NT2/D1 (cell line): ENCODE results near the gene GALNT1.

Source experiments
- DNase-seq: peaks from one replicate; pipeline ENCODE4 v3.0.0-alpha.2; 2011; ENCODE audit warnings: low read depth, low spot score
- H3K27me3 ChIP-seq: 2 replicates; pipeline ENCODE4 v1.6.0; 2011; ENCODE audit warnings: mild to moderate bottlenecking; ENCODE audit not compliant: insufficient read length, insufficient read depth
- H3K36me3 ChIP-seq: 2 replicates; pipeline ENCODE4 v1.6.1; 2011; ENCODE audit warnings: mild to moderate bottlenecking, low read length, mixed read lengths; ENCODE audit not compliant: insufficient read depth, insufficient read length
- H3K4me1 ChIP-seq: 2 replicates; pipeline ENCODE4 v1.5.1; 2011; ENCODE audit not compliant: insufficient read depth, insufficient read length
- H3K4me3 ChIP-seq: 2 replicates; pipeline ENCODE4 v1.5.1; 2011; ENCODE audit warnings: low read depth; ENCODE audit not compliant: insufficient read length
- H3K9ac ChIP-seq: 2 replicates; pipeline ENCODE4 v1.6.0; 2011; ENCODE audit warnings: low read depth; ENCODE audit not compliant: insufficient read length
- H3K9me3 ChIP-seq: 2 replicates; pipeline ENCODE4 v1.5.1; 2011; ENCODE audit warnings: mild to moderate bottlenecking, low read length; ENCODE audit not compliant: insufficient read depth
- SUZ12 ChIP-seq: IDR thresholded peaks from 2 replicates; pipeline ENCODE4 v1.6.1; 2011; ENCODE audit not compliant: insufficient read length, insufficient read depth; ENCODE audit errors: extremely low read depth
- YY1 ChIP-seq: IDR thresholded peaks from 2 replicates; pipeline ENCODE4 v1.6.1; 2011; ENCODE audit not compliant: insufficient read length, insufficient read depth
- ZNF274 ChIP-seq: IDR thresholded peaks from 2 replicates; pipeline ENCODE4 v1.6.1; 2011; ENCODE audit warnings: mild to moderate bottlenecking, low read depth, low read length

GALNT1 gene

DNA sequence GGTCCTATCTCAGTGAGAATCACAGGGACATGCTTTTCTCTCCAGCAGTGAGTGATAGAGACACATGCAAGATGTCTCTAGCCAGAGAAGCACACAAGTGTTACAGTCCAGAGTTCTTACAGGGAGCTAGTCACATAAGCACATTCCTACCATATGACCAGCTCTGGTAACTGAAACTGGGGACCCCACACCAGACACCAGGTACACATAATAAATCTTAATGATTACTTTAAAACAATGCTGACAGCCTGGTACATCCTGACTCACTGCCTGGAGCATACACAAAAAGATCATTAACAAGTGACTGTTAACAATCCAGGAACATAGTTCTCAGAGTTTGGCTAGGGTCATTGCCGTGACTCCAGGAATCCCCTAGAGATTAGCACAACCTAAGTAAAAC, 53.6 kb downstream of the GALNT1 start:
- Histone ChIP-seq H3K9me3 (peaks cover 12% of the 10 kb centered on the region; the same call in 1 of the 2 replicates), H3K36me3 (no peaks in the 10 kb centered on the region), H3K4me3 (no peak overlapping the region), H3K4me1 (no peaks in the 10 kb centered on the region), H3K9ac (no peak overlapping the region), H3K27me3 (no peaks in the 10 kb centered on the region)
- TF ChIP-seq ZNF274 (no peak), YY1 (no peak), SUZ12 (no peak)
- DNase-seq, result no peak

DNA sequence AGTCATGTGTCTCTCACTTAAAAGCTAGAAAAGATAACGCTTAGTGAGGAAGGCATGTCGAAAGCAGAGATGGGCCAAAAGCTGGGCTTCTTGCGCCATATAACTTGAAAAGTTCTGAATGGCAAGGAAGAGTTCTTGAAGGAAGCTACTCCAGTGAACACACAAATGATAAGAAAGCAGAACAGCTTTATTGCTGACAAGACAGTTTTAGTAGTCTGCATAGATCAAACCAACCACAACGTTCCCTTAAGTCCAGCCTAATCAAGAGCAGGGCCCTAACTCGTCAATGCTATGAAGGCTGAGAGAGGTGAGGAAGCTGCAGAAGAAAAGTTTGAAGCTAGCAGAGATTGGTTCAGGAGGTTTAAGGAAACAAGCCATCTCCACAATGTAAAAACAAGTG, 55.7 kb downstream of the GALNT1 start:
- no peak overlapping the region for H3K4me3 ChIP-seq
- peaks cover 12% of the 10 kb centered on the region; the same call in 1 of the 2 replicates for H3K9me3 ChIP-seq
- no peak for DNase-seq
- no peak for TF ChIP-seq YY1
- TF ChIP-seq ZNF274, result no peak
- TF ChIP-seq SUZ12, result no peak
- no peaks in the 10 kb centered on the region for H3K36me3 ChIP-seq
- H3K4me1 ChIP-seq, result no peaks in the 10 kb centered on the region
- H3K9ac ChIP-seq, result no peak overlapping the region
- no peaks in the 10 kb centered on the region for H3K27me3 ChIP-seq

DNA sequence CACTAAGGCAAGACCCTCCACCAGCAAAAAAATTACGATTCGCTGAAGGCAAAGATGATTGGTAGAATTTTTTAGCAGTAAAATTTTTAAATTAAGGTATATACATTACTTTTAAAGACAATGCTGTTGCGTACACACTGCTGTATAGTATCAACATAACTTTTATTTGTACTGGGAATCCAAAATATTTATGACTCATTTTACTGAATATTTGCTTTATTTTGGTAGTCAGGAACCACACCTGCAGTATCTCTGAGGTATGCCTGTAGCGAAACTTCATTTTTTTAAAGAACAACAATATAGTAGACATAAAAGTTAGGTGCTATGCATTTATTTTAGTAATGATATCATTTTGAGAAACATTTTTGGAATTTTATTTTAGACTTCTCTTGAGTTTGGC, 57.8 kb downstream of the GALNT1 start:
- no peak for DNase-seq
- H3K4me1 ChIP-seq, result no peaks in the 10 kb centered on the region
- no peak for TF ChIP-seq YY1
- TF ChIP-seq ZNF274, result no peak
- no peak for TF ChIP-seq SUZ12
- no peak overlapping the region for H3K9ac ChIP-seq
- no peak overlapping the region for H3K4me3 ChIP-seq
- H3K27me3 ChIP-seq, result no peaks in the 10 kb centered on the region
- no peaks in the 10 kb centered on the region for H3K36me3 ChIP-seq
- H3K9me3 ChIP-seq, result peaks cover 12% of the 10 kb centered on the region; the same call in 1 of the 2 replicates

DNA sequence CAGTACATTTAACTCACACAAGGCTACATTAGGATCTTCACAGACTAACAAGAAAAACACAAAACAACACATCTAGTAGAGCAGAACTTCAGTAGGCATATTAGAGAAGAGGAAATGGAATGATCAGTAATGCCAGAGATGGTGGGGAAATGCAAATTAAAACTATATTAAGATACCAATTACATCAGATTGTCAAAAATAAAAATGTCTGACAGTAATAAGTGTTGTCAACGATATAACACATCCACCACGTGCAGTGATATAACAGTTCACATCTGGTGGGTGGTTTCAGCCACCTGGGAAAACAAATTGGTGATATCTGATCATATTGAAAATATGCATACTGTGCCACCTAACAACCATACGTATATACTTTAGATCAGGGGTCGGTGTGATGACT, 59.9 kb downstream of the GALNT1 start:
- DNase-seq, result no peak
- peaks cover 12% of the 10 kb centered on the region; the same call in 1 of the 2 replicates for H3K9me3 ChIP-seq
- H3K4me1 ChIP-seq, result no peaks in the 10 kb centered on the region
- no peak for TF ChIP-seq ZNF274
- no peak for TF ChIP-seq YY1
- TF ChIP-seq SUZ12, result no peak
- no peak overlapping the region for H3K4me3 ChIP-seq
- peaks cover 4% of the 10 kb centered on the region for H3K36me3 ChIP-seq
- H3K27me3 ChIP-seq, result no peaks in the 10 kb centered on the region
- H3K9ac ChIP-seq, result no peak overlapping the region

DNA sequence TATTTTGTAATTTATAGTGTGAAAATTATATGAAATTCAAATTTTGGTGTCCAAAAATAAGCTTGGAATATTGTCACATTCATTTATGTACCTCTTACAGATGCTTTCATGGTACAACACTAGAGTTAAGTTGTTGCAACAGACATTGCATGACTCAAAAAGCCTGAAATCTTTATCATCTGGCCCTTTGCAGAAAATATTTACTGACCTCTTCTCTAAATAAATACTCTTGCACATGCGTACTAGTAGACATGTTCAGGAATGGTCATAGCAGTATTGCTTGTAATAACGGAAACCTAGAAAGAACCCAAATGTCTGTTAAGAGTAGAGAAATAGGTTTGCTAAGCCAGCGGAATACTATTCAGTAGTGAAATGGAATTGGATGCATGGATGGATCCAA, 60.4 kb downstream of the GALNT1 start:
- Histone ChIP-seq H3K4me3 (no peak overlapping the region), H3K9ac (no peak overlapping the region), H3K4me1 (no peaks in the 10 kb centered on the region), H3K27me3 (no peaks in the 10 kb centered on the region), H3K9me3 (peaks cover 12% of the 10 kb centered on the region; the same call in 1 of the 2 replicates), H3K36me3 (peaks cover 4% of the 10 kb centered on the region)
- no peak for DNase-seq
- TF ChIP-seq YY1, result no peak
- TF ChIP-seq SUZ12, result no peak
- no peak for TF ChIP-seq ZNF274

DNA sequence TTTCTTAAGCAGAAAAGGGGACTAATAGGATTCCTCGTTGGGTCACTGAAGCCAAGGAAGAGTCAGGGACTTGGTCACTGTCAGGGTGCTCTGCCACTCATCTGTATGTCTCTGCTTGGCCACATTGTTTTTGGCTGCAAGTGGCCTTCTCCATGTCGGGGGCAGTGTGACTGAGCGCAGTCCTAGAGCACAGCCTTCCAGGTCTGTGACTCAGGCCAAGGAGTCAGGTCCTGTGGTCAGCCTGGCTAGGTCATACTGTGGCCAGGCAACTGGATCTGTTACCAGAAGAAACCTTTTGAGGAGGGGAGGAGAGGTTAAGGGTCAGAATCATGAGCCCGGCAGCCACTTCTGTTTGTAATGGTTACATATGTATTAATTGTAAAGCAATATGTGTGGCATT, 61.3 kb downstream of the GALNT1 start:
- Histone ChIP-seq H3K4me3 (no peak overlapping the region), H3K9ac (no peak overlapping the region), H3K36me3 (peaks cover 4% of the 10 kb centered on the region), H3K27me3 (no peaks in the 10 kb centered on the region), H3K4me1 (no peaks in the 10 kb centered on the region), H3K9me3 (0 out of 2 replicates have a peak, but pooled peaks cover 4% of the 10 kb centered on the region)
- DNase-seq, result no peak
- TF ChIP-seq SUZ12 (no peak), YY1 (no peak), ZNF274 (no peak)

DNA sequence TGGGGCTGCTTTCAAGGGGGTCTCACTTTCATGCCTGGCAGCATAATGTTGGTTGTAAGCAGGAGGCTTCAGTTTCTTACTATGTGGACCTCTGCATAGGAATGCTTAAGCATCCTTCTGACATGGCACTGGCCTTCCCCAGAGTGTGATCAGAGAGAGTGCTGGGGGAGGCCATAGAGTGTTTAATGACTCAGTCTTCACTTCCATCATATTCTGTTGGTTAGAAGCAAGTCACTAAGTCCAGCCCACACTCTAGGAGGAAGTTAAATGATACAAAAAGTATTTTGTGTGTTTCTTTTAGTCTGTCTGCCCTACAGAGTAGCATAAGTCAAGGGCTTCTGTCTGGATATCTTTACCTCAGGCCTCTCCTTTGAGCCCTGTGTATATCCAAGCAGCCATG, 64.9 kb downstream of the GALNT1 start:
- no peak overlapping the region for H3K9ac ChIP-seq
- H3K27me3 ChIP-seq, result no peaks in the 10 kb centered on the region
- peaks cover 4% of the 10 kb centered on the region for H3K36me3 ChIP-seq
- peaks cover 6% of the 10 kb centered on the region; the same call in 1 of the 2 replicates for H3K9me3 ChIP-seq
- TF ChIP-seq SUZ12, result no peak
- TF ChIP-seq ZNF274, result no peak
- no peak for TF ChIP-seq YY1
- DNase-seq, result no peak
- no peak overlapping the region for H3K4me3 ChIP-seq
- H3K4me1 ChIP-seq, result no peaks in the 10 kb centered on the region

DNA sequence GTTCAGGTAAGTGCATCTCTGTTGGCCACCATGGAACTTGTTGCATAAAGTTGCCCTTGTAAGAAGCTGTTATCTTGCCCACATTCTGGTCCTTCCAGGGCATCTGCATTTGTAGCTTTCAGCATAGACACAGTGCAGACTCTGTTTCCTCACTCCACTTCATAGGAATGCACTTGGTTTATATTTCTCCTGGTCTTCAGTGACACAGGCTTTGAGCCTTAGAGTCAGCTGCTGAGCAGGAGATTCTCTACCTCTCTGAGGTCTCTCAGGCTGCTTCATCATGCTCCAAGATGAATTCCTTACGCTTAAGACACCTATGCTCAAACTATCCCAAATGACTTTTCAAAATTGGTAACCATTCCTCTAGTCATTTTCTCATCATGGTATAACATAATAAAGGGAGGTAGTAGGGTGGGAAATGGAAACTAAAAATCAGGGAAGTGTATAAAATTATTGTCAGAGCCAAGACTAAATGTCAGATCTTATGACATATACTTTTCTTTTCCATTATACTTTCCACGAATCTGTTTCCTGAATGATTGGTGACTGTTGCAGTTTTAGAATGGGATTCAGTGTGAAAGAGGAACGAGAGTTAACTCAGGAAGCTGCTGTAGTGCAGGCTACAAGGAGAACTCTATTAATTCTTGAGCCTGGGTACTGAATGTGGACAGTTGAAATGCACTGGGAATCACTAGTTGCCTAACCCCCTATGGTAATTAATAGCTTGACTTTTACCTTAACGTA, 72.0 kb downstream of the GALNT1 start:
- no peak overlapping the region for H3K9ac ChIP-seq
- DNase-seq, result no peak
- peaks cover 6% of the 10 kb centered on the region; the same call in 1 of the 2 replicates for H3K9me3 ChIP-seq
- no peaks in the 10 kb centered on the region for H3K4me1 ChIP-seq
- TF ChIP-seq YY1 (no peak), SUZ12 (no peak)
- no peak overlapping the region for H3K4me3 ChIP-seq
- peaks cover 4% of the 10 kb centered on the region for H3K36me3 ChIP-seq
- H3K27me3 ChIP-seq, result no peaks in the 10 kb centered on the region
